ENCODE measurements around the gene IL17RE. TPM values are rescaled to one million over a fixed set of nuclear protein-coding genes. Genes with fewer than 3 reads are reported as not detected.

Gene IL17RE
- total and polyA plus RNA-seq, 2 experiments from 2014 or later: 1.1 to 3.4 TPM

DNA sequence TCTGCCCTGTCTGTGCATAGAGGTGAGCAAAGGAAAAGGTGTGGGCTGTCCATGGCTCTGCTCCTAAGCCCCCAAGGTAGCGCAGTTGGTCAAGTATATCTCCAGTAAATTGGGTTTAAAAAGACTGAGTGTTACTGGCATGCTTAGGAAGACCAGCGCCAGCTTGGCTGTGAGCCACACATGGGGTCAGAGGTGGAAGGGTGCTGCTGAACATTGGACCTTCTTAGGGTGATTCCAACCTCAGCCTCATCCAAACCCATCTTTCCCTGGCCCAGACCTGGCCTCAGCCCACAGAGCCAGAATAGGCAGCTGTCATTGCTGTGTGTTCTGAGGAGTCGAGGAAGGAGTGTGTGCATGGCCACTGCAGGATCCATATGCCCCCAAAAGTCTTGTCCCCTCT, 5.6 kb downstream of the IL17RE start:
- ATAC-seq (no peak), DNase-seq (ENCODE audit: low spot score) (no peak)
- H3K27ac ChIP-seq (ENCODE audit: low read depth): no peak overlapping the region
- peaks cover 19% of the 10 kb centered on the region for H3K9me3 Mint-ChIP-seq
- no peak overlapping the region for H2AFZ ChIP-seq
- H3K79me2 ChIP-seq (replicated peaks; ENCODE audit: insufficient read depth): no peaks in the 10 kb centered on the region
- H3K36me3 Mint-ChIP-seq (ENCODE audit: low read depth): peaks cover 17% of the 10 kb centered on the region
- H3K36me3 ChIP-seq (ENCODE audit: insufficient read depth): no peaks in the 10 kb centered on the region
- H3K27me3 ChIP-seq (ENCODE audit: insufficient read depth): no peaks in the 10 kb centered on the region
- TF ChIP-seq EZH2 (IDR thresholded peaks at IDR 0.05; ENCODE audit: low read depth, unreplicated experiment): no peak
- TF ChIP-seq, protein P1, sequence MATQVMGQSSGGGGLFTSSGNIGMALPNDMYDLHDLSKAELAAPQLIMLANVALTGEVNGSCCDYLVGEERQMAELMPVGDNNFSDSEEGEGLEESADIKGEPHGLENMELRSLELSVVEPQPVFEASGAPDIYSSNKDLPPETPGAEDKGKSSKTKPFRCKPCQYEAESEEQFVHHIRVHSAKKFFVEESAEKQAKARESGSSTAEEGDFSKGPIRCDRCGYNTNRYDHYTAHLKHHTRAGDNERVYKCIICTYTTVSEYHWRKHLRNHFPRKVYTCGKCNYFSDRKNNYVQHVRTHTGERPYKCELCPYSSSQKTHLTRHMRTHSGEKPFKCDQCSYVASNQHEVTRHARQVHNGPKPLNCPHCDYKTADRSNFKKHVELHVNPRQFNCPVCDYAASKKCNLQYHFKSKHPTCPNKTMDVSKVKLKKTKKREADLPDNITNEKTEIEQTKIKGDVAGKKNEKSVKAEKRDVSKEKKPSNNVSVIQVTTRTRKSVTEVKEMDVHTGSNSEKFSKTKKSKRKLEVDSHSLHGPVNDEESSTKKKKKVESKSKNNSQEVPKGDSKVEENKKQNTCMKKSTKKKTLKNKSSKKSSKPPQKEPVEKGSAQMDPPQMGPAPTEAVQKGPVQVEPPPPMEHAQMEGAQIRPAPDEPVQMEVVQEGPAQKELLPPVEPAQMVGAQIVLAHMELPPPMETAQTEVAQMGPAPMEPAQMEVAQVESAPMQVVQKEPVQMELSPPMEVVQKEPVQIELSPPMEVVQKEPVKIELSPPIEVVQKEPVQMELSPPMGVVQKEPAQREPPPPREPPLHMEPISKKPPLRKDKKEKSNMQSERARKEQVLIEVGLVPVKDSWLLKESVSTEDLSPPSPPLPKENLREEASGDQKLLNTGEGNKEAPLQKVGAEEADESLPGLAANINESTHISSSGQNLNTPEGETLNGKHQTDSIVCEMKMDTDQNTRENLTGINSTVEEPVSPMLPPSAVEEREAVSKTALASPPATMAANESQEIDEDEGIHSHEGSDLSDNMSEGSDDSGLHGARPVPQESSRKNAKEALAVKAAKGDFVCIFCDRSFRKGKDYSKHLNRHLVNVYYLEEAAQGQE (IDR thresholded peaks at IDR 0.05; ENCODE audit: unreplicated experiment): no peak
- TF ChIP-seq, protein P2, sequence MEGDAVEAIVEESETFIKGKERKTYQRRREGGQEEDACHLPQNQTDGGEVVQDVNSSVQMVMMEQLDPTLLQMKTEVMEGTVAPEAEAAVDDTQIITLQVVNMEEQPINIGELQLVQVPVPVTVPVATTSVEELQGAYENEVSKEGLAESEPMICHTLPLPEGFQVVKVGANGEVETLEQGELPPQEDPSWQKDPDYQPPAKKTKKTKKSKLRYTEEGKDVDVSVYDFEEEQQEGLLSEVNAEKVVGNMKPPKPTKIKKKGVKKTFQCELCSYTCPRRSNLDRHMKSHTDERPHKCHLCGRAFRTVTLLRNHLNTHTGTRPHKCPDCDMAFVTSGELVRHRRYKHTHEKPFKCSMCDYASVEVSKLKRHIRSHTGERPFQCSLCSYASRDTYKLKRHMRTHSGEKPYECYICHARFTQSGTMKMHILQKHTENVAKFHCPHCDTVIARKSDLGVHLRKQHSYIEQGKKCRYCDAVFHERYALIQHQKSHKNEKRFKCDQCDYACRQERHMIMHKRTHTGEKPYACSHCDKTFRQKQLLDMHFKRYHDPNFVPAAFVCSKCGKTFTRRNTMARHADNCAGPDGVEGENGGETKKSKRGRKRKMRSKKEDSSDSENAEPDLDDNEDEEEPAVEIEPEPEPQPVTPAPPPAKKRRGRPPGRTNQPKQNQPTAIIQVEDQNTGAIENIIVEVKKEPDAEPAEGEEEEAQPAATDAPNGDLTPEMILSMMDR (conservative IDR thresholded peaks at IDR 0.05; ENCODE audit: low read depth in 2 of 2): no peak
- TF ChIP-seq NANOG (IDR thresholded peaks at IDR 0.05; ENCODE audit: borderline replicate concordance): no peak
- no peak for TF ChIP-seq ZNF331 (CRISPR knock-in tag; IDR thresholded peaks at IDR 0.05; ENCODE audit: low read depth)
- TF ChIP-seq CREB1 (CRISPR knock-in tag; IDR thresholded peaks at IDR 0.05; ENCODE audit: low read depth): no peak
- TF ChIP-seq STAT1 (IDR thresholded peaks at IDR 0.05; ENCODE audit: unreplicated experiment): no peak
- no peak for TF ChIP-seq JUNB (IDR thresholded peaks at IDR 0.05; ENCODE audit: unreplicated experiment)
- TF ChIP-seq ZNF114 (CRISPR knock-in tag; IDR thresholded peaks at IDR 0.05): no peak
- TF ChIP-seq POLR2AphosphoS5 (IDR thresholded peaks at IDR 0.05; ENCODE audit: low read depth): no peak
- H3K4me1 ChIP-seq (ENCODE audit: insufficient read depth): peaks cover 5% of the 10 kb centered on the region
- H3K4me1 Mint-ChIP-seq: peaks cover 8% of the 10 kb centered on the region
- no peak overlapping the region for H3K4me3 Mint-ChIP-seq
- 0 out of 2 replicates have a peak, but pooled peaks cover 4% of the 10 kb centered on the region for H3K9me2 ChIP-seq (ENCODE audit: insufficient read depth)
- H3K27ac Mint-ChIP-seq: no peak overlapping the region
- no peak overlapping the region for H3K4me3 ChIP-seq
- H3F3A ChIP-seq (replicated peaks; ENCODE audit: low read depth): no peaks in the 10 kb centered on the region
- H3K27me3 Mint-ChIP-seq (ENCODE audit: insufficient read depth, low read depth, poor library complexity): peaks cover 8% of the 10 kb centered on the region
- no peak overlapping the region for H3K4me2 ChIP-seq
- no peaks in the 10 kb centered on the region for H4K20me1 ChIP-seq (replicated peaks; ENCODE audit: insufficient read depth)
